Trophoblast cell (in vitro differentiated cells and primary cell): ENCODE data around the gene NLRC5.
A peak's percentile ranks its signal among the peaks of the same experiment; 100 is the strongest.
"Not testable (repeated sequence)": the region's sequence is repeated elsewhere in the genome, so short reads cannot be mapped to it uniquely, and the experiment has no call there.

Experiments used
- DNase-seq, 2 donors: peaks; one replicate each; pipeline ENCODE4 v3.0.0-alpha.2; 2016
- H2AFZ ChIP-seq: 2 replicates; pipeline ENCODE4 v1.6.1; 2013; ENCODE audit warnings: low read length, moderate library complexity, mild to moderate bottlenecking; ENCODE audit not compliant: insufficient read depth, poor library complexity
- H2AK5ac ChIP-seq: 2 replicates; pipeline ENCODE4 v1.6.1; 2013; ENCODE audit warnings: mild to moderate bottlenecking, low read length
- H2BK120ac ChIP-seq: 2 replicates; pipeline ENCODE4 v1.6.1; 2013; ENCODE audit warnings: low read length, mild to moderate bottlenecking, moderate library complexity; ENCODE audit not compliant: insufficient read depth, poor library complexity
- H2BK12ac ChIP-seq: 2 replicates; pipeline ENCODE4 v1.6.1; 2013; ENCODE audit warnings: mild to moderate bottlenecking, low read length, moderate library complexity
- H2BK5ac ChIP-seq: 2 replicates; pipeline ENCODE4 v1.6.1; 2013; ENCODE audit warnings: low read length, low read depth, moderate library complexity, mild to moderate bottlenecking; ENCODE audit not compliant: poor library complexity
- H3K14ac ChIP-seq: 2 replicates; pipeline ENCODE4 v1.6.1; 2013; ENCODE audit warnings: mild to moderate bottlenecking, low read length
- H3K18ac ChIP-seq: 2 replicates; pipeline ENCODE4 v1.6.1; 2013; ENCODE audit warnings: mild to moderate bottlenecking, low read length
- H3K23ac ChIP-seq: 2 replicates; pipeline ENCODE4 v1.6.1; 2013; ENCODE audit warnings: low read length
- H3K27ac ChIP-seq: 2 replicates; pipeline ENCODE4 v1.5.1; 2013; ENCODE audit warnings: low read depth, mild to moderate bottlenecking, inconsistent platforms, low read length, moderate library complexity
- H3K27me3 ChIP-seq: 2 replicates; pipeline ENCODE4 v1.6.1; 2013; ENCODE audit warnings: inconsistent platforms, mild to moderate bottlenecking, low read length, moderate library complexity; ENCODE audit not compliant: insufficient read depth
- H3K36me3 ChIP-seq, 2 experiments: 1 replicate in 1 of 2; 2 replicates in 1 of 2; pipeline ENCODE4 v1.6.1; 2013; ENCODE audit warnings: low read length in 2 of 2, mild to moderate bottlenecking in 2 of 2, moderate library complexity in 1 of 2; ENCODE audit not compliant: insufficient read depth in 2 of 2, control insufficient read depth in 1 of 2
- H3K4ac ChIP-seq: 2 replicates; pipeline ENCODE4 v1.6.1; 2013; ENCODE audit warnings: low read depth, mild to moderate bottlenecking, low read length, moderate library complexity
- H3K4me1 ChIP-seq, 2 experiments: 1 replicate in 1 of 2; 2 replicates in 1 of 2; pipeline ENCODE4 v1.6.1; 2013; ENCODE audit warnings: low read length in 2 of 2, mild to moderate bottlenecking in 2 of 2, moderate library complexity in 1 of 2; ENCODE audit not compliant: insufficient read depth in 2 of 2, control insufficient read depth in 1 of 2
- H3K4me2 ChIP-seq: 2 replicates; pipeline ENCODE4 v1.6.1; 2013; ENCODE audit warnings: inconsistent platforms, mild to moderate bottlenecking, low read length, moderate library complexity
- H3K4me3 ChIP-seq: 2 replicates; pipeline ENCODE4 v1.5.1; 2013; ENCODE audit warnings: mild to moderate bottlenecking, low read depth, low read length, inconsistent platforms
- H3K79me1 ChIP-seq: one replicate; pipeline ENCODE4 v1.6.1; 2013; ENCODE audit warnings: low read length
- H3K79me2 ChIP-seq: 2 replicates; pipeline ENCODE4 v1.6.1; 2013; ENCODE audit warnings: low read length, mild to moderate bottlenecking; ENCODE audit not compliant: control insufficient read depth, insufficient read depth, poor library complexity
- H3K9ac ChIP-seq: 2 replicates; pipeline ENCODE4 v1.6.1; 2013; ENCODE audit warnings: mild to moderate bottlenecking, low read length
- H3K9me3 ChIP-seq: 2 replicates; pipeline ENCODE4 v1.6.1; 2013; ENCODE audit warnings: low read depth, mild to moderate bottlenecking, control low read depth, inconsistent platforms, low read length; ENCODE audit not compliant: insufficient read depth
- H4K12ac ChIP-seq: 2 replicates; pipeline ENCODE4 v1.6.1; 2013; ENCODE audit warnings: low read depth, mild to moderate bottlenecking, low read length, moderate library complexity
- H4K8ac ChIP-seq: 2 replicates; pipeline ENCODE4 v1.6.1; 2013; ENCODE audit warnings: low read depth, mild to moderate bottlenecking, low read length, moderate library complexity
- H4K91ac ChIP-seq: one replicate; pipeline ENCODE4 v1.6.1; 2013; ENCODE audit warnings: low read depth, mild to moderate bottlenecking, low read length, moderate library complexity
- WGBS: extraction: QIAGEN DNeasy Blood & Tissue Kit; methylation state at CpG from one replicate; pipeline ENCODE4 v1.1.7; 2013; ENCODE audit warnings: missing lambda C conversion rate; ENCODE audit not compliant: insufficient read length, insufficient coverage; ENCODE audit errors: extremely low coverage; 5-methylcytosine and 5-hydroxymethylcytosine counted together

NLRC5 gene

DNA sequence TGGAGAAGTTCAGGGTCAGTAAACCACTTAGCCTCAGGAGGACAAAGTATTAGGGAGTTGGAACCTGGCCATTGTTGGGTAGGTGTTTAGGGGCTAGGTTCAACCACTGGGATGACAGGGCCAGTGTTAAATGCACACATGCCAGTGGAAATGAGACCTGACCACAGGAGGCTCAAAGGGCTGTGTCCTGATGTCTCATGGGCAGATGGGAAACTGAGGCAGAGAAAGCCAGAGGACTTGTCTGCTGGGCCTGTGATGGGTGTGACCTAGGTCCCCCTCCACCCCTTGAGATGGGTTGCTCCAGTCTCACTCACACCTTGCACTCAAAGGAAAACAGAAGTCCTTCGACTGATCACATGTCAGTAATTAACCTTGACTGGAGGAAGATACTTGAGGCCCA lies 119.1 kb downstream of the NLRC5 start:
- Histone ChIP-seq H2AK5ac (no peak overlapping the region), H4K8ac (no peak overlapping the region), H4K12ac (no peak overlapping the region), H3K36me3 (peaks cover 6 to 8% of the 10 kb centered on the region in 2 experiments), H3K79me1 (no peaks in the 10 kb centered on the region), H3K4me3 (no peak overlapping the region), H3K27me3 (no peaks in the 10 kb centered on the region), H3K27ac (no peak overlapping the region), H3K9ac (no peak overlapping the region), H3K9me3 (peaks cover 3% of the 10 kb centered on the region), H3K4me2 (no peak overlapping the region), H2BK120ac (no peak overlapping the region), H3K14ac (no peak overlapping the region), H2BK12ac (no peak overlapping the region), H2AFZ (no peak overlapping the region), H3K23ac (no peak overlapping the region), H3K4ac (no peak overlapping the region), H2BK5ac (no peak overlapping the region), H4K91ac (no peak overlapping the region), H3K79me2 (no peaks in the 10 kb centered on the region), H3K18ac (no peak overlapping the region), H3K4me1 (peaks cover 11% of the 10 kb centered on the region in 2 experiments)
- WGBS: no CpG with 5 or more reads among the region's 1 CpG
- no peak for DNase-seq

GRCh38 chr16:57109259-57110105 lies 120.1 kb downstream of the NLRC5 start:
- not testable (repeated sequence) for H3K4ac ChIP-seq, H3K79me1 ChIP-seq, H3K23ac ChIP-seq, H2BK5ac ChIP-seq, H3K79me2 ChIP-seq, H3K9ac ChIP-seq, H3K27ac ChIP-seq, H2AFZ ChIP-seq, H2AK5ac ChIP-seq, H3K9me3 ChIP-seq, H3K4me2 ChIP-seq, H2BK120ac ChIP-seq, H2BK12ac ChIP-seq, H4K8ac ChIP-seq, H4K91ac ChIP-seq, H3K4me3 ChIP-seq, H3K27me3 ChIP-seq, H3K18ac ChIP-seq, H4K12ac ChIP-seq, H3K14ac ChIP-seq
- no CpG with 5 or more reads among the region's 10 CpGs for WGBS
- peaks cover 8 to 11% of the 10 kb centered on the region in 2 experiments for H3K4me1 ChIP-seq
- H3K36me3 ChIP-seq: peaks cover 13 to 18% of the 10 kb centered on the region in 2 experiments
- peak; percentile 50 to 75 for DNase-seq

DNA sequence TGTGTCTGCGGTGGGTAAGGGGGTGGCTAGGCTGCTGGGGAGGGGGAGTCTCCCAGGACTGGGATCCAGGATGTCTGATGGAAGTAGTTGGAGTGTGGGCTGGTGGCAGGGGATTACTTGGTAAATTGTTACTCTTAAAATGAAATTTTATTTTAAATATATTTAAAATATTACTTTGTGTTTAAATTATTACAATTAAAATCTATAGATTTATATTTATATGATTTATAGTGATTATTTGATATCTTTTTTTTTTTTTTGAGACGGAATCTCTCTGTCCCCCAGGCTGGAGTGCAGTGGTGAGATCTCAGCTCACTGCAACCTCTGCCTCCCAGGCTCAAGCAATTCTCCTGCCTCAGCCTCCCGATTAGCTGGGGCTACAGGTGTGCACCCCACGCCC lies 121.6 kb downstream of the NLRC5 start:
- H2BK12ac ChIP-seq: no peak overlapping the region
- no peak overlapping the region for H3K4ac ChIP-seq
- H4K91ac ChIP-seq: no peak overlapping the region
- no peak overlapping the region for H3K4me3 ChIP-seq
- no CpG with 5 or more reads among the region's 4 CpGs for WGBS
- no peaks in the 10 kb centered on the region for H3K27me3 ChIP-seq
- H3K4me2 ChIP-seq: no peak overlapping the region
- no peak overlapping the region for H4K12ac ChIP-seq
- no peak overlapping the region for H2BK120ac ChIP-seq
- H4K8ac ChIP-seq: no peak overlapping the region
- H3K27ac ChIP-seq: no peak overlapping the region
- H3K9ac ChIP-seq: no peak overlapping the region
- peaks cover 2% of the 10 kb centered on the region for H3K9me3 ChIP-seq
- no peak overlapping the region for H3K23ac ChIP-seq
- H3K79me2 ChIP-seq: no peaks in the 10 kb centered on the region
- H3K4me1 ChIP-seq: peaks cover 8 to 11% of the 10 kb centered on the region in 2 experiments
- H2BK5ac ChIP-seq: no peak overlapping the region
- H3K18ac ChIP-seq: no peak overlapping the region
- H3K79me1 ChIP-seq: no peaks in the 10 kb centered on the region
- H2AK5ac ChIP-seq: no peak overlapping the region
- no peak overlapping the region for H3K14ac ChIP-seq
- H3K36me3 ChIP-seq: peaks cover 21 to 24% of the 10 kb centered on the region in 2 experiments
- no peak for DNase-seq
- no peak overlapping the region for H2AFZ ChIP-seq

- Histone ChIP-seq H3K27me3 (no peaks in the 10 kb centered on the region), H3K27ac (no peak overlapping the region), H2BK5ac (no peak overlapping the region), H2AK5ac (no peak overlapping the region), H3K4ac (no peak overlapping the region), H2BK120ac (no peak overlapping the region), H4K91ac (no peak overlapping the region), H2BK12ac (no peak overlapping the region), H3K79me2 (no peaks in the 10 kb centered on the region), H3K18ac (no peak overlapping the region), H3K23ac (no peak overlapping the region), H3K36me3 (peaks cover 26 to 28% of the 10 kb centered on the region in 2 experiments), H3K9me3 (peaks cover 2% of the 10 kb centered on the region), H3K4me3 (no peak overlapping the region), H4K12ac (no peak overlapping the region), H3K4me1 (peaks cover 8 to 11% of the 10 kb centered on the region in 2 experiments), H3K14ac (no peak overlapping the region), H3K9ac (no peak overlapping the region), H4K8ac (no peak overlapping the region), H3K79me1 (no peaks in the 10 kb centered on the region), H2AFZ (no peak overlapping the region), H3K4me2 (no peak overlapping the region)
- WGBS: no CpG with 5 or more reads among the region's 2 CpGs
- DNase-seq: no peak
Measured at GRCh38 chr16:57111420-57111819, 122.1 kb downstream of the NLRC5 start.
